HG03558 (cell line): Measurements from ENCODE around the gene MSI2.
"Not testable (repeated sequence)": the region's sequence is repeated elsewhere in the genome, so short reads cannot be mapped to it uniquely, and the experiment has no call there.

Experiments used
- ATAC-seq: cut with Tn5 transposase; IDR thresholded peaks from one replicate; pipeline ENCODE4 v1.9.1; 2021; ENCODE audit warnings: moderate number of reproducible peaks; ENCODE audit not compliant: unreplicated experiment; ENCODE audit errors: extremely low read depth

The MSI2 gene

GRCh38 chr17:57288040-57288772, 31.9 kb downstream of the MSI2 start:
- no peak for ATAC-seq

GRCh38 chr17:57288773-57289121, 32.4 kb downstream of the MSI2 start:
- ATAC-seq: no peak

- ATAC-seq: no peak
These were observed 32.8 kb downstream of the MSI2 start for GRCh38 chr17:57289130-57289529.

GRCh38 chr17:57289613-57290012, 33.3 kb downstream of the MSI2 start:
- ATAC-seq: no peak

- no peak for ATAC-seq
These were observed 34.7 kb downstream of the MSI2 start for GRCh38 chr17:57290981-57291380.

- ATAC-seq: no peak
These were observed 35.8 kb downstream of the MSI2 start for GRCh38 chr17:57292091-57292490.

- ATAC-seq: no peak
These were observed 36.8 kb downstream of the MSI2 start for GRCh38 chr17:57293077-57293476.

- no peak for ATAC-seq
These were observed 37.8 kb downstream of the MSI2 start for GRCh38 chr17:57294101-57294500.

GRCh38 chr17:57294629-57295501, 38.5 kb downstream of the MSI2 start:
- ATAC-seq: no peak

GRCh38 chr17:57295526-57296023, 39.3 kb downstream of the MSI2 start:
- ATAC-seq: no peak

GRCh38 chr17:57296231-57296630, 39.9 kb downstream of the MSI2 start:
- ATAC-seq: no peak

- ATAC-seq: no peak
These were observed 42.9 kb downstream of the MSI2 start for GRCh38 chr17:57299176-57299575.

GRCh38 chr17:57300592-57300991, 44.3 kb downstream of the MSI2 start:
- not testable (repeated sequence) for ATAC-seq

GRCh38 chr17:57302690-57303465, 46.6 kb downstream of the MSI2 start:
- no peak for ATAC-seq

GRCh38 chr17:57305144-57305728, 48.9 kb downstream of the MSI2 start:
- ATAC-seq: no peak

GRCh38 chr17:57305908-57306504, 49.7 kb downstream of the MSI2 start:
- ATAC-seq: no peak

GRCh38 chr17:57308543-57309186, 52.3 kb downstream of the MSI2 start:
- ATAC-seq: no peak

- ATAC-seq: no peak
These were observed 53.2 kb downstream of the MSI2 start for GRCh38 chr17:57309479-57309878.
